Ascending aorta (tissue), 2 donors: Measurements from ENCODE around the gene IRX4. TPM values are rescaled to one million over a fixed set of nuclear protein-coding genes. Genes with fewer than 3 reads are reported as not detected.

Experiments
- DNase-seq, 2 donors: peaks; one replicate each; pipeline ENCODE4 v3.0.0-alpha.2; 2019; ENCODE audit warnings: low spot score in 2 of 2
- H3K27ac ChIP-seq, 2 donors: fragments of 200-600 bp; sonication (generic); one replicate each; pipeline ENCODE4 v1.5.1; 2016 to 2017; ENCODE audit warnings: mild to moderate bottlenecking in 1 of 2
- H3K27me3 ChIP-seq: fragments of 200-600 bp; sonication (generic); one replicate; pipeline ENCODE4 v1.5.1; 2017
- H3K36me3 ChIP-seq, 2 donors: fragments of 200-600 bp; sonication (generic); one replicate each; pipeline ENCODE4 v1.5.1; 2016
- H3K4me1 ChIP-seq, 2 donors: fragments of 200-600 bp; sonication (generic); one replicate each; pipeline ENCODE4 v1.5.1; 2016 to 2017; ENCODE audit warnings: mild to moderate bottlenecking in 1 of 2
- H3K4me3 ChIP-seq, 2 donors: fragments of 200-600 bp; sonication (generic); one replicate each; pipeline ENCODE4 v1.5.1; 2016 to 2017; ENCODE audit warnings: mild to moderate bottlenecking in 1 of 2
- H3K9me3 ChIP-seq, 2 donors: fragments of 200-600 bp; sonication (generic); one replicate each; pipeline ENCODE4 v1.5.1; 2016
- CTCF ChIP-seq, 3 experiments: fragments of 200-600 bp in 2 of 3; fragments of 450-650 bp in 1 of 3; sonication (generic) in 2 of 3; IDR thresholded peaks; one replicate each; pipeline ENCODE4 v1.5.1; 2016 to 2019; ENCODE audit warnings: antibody characterized with exemption in 3 of 3, mild to moderate bottlenecking in 1 of 3, moderate library complexity in 1 of 3
- intact Hi-C: fragments of 100-400 bp; cut with DNase I; formaldehyde crosslinking; loops from one replicate; pipeline ENCODE4 v1.15.1; 2023
- total RNA-seq: library from RNA; depleted of rRNA; stranded (reverse); fragments of >200 nt; gene quantifications from one replicate; pipeline ENCODE4 v1.1.0, GENCODE V29; 2016

IRX4 gene
- total RNA-seq, 1 donor from 2014 or later: not detected

GRCh38 chr5:1912951-1913565 is 30.3 kb upstream of the IRX4 start:
- intact Hi-C loops: no loop called here
- no peak overlapping the region for H3K4me3 ChIP-seq
- H3K36me3 ChIP-seq: no peaks in the 10 kb centered on the region
- no peaks in the 10 kb centered on the region for H3K4me1 ChIP-seq
- H3K27ac ChIP-seq: no peak overlapping the region
- DNase-seq: no peak
- no peak for TF ChIP-seq CTCF (IDR thresholded peaks at IDR 0.05)
- no peaks in the 10 kb centered on the region for H3K9me3 ChIP-seq
- H3K27me3 ChIP-seq: no peaks in the 10 kb centered on the region

- no peaks in the 10 kb centered on the region for H3K4me1 ChIP-seq
- H3K9me3 ChIP-seq: no peaks in the 10 kb centered on the region
- no peak for DNase-seq
- no peak overlapping the region for H3K4me3 ChIP-seq
- no peak for TF ChIP-seq CTCF (IDR thresholded peaks at IDR 0.05)
- no peaks in the 10 kb centered on the region for H3K36me3 ChIP-seq
- H3K27me3 ChIP-seq: no peaks in the 10 kb centered on the region
- intact Hi-C loops: no loop called here
- no peak overlapping the region for H3K27ac ChIP-seq
These were observed 29.1 kb upstream of the IRX4 start for GRCh38 chr5:1911773-1912235.

GRCh38 chr5:1910861-1911772 is 28.4 kb upstream of the IRX4 start:
- Histone ChIP-seq H3K27me3 (no peaks in the 10 kb centered on the region), H3K4me1 (no peaks in the 10 kb centered on the region), H3K36me3 (no peaks in the 10 kb centered on the region), H3K27ac (no peak overlapping the region), H3K4me3 (no peak overlapping the region), H3K9me3 (no peaks in the 10 kb centered on the region)
- intact Hi-C loops: no loop called here
- no peak for TF ChIP-seq CTCF (IDR thresholded peaks at IDR 0.05)
- no peak for DNase-seq

GRCh38 chr5:1910081-1910760 is 27.5 kb upstream of the IRX4 start:
- DNase-seq: no peak

More at GRCh38 chr5:1910081-1910760, 27.5 kb upstream of the IRX4 start:
- Histone ChIP-seq H3K4me3 (no peak overlapping the region), H3K27me3 (no peaks in the 10 kb centered on the region), H3K36me3 (no peaks in the 10 kb centered on the region), H3K4me1 (no peaks in the 10 kb centered on the region), H3K9me3 (peaks cover 0 to 5% of the 10 kb centered on the region in 2 donors), H3K27ac (no peak overlapping the region)
- intact Hi-C loops: no loop called here
- TF ChIP-seq CTCF (IDR thresholded peaks at IDR 0.05): no peak
